ENCODE results near the gene DGKZ. TPM values are rescaled to one million over a fixed set of nuclear protein-coding genes. Genes with fewer than 3 reads are reported as not detected.

The DGKZ gene
- polyA plus RNA-seq, 1 donor = 28.9 TPM

Other genes with a start within 250 kb of the DGKZ start
- gene PHF21A, start 226.0 kb upstream of the DGKZ start, polyA plus RNA-seq (ENCODE audit: insufficient read length) = 70.0 TPM
- 12.2 TPM for gene CREB3L1, start 69.8 kb upstream of the DGKZ start, polyA plus RNA-seq (ENCODE audit: insufficient read length)
- gene MDK, start 34.2 kb downstream of the DGKZ start, polyA plus RNA-seq (ENCODE audit: insufficient read length) = 615 TPM
- 0.18 TPM for gene CHRM4, start 44.3 kb downstream of the DGKZ start, polyA plus RNA-seq (ENCODE audit: insufficient read length)
- 25.3 TPM for gene AMBRA1, start 246.6 kb downstream of the DGKZ start, polyA plus RNA-seq (ENCODE audit: insufficient read length)

Measured in left kidney (tissue), 1 donor.